C4-2B (cell line): Measurements from ENCODE around the gene STEAP2.

Source experiments
- H3K27ac ChIP-seq: fragments of 450-650 bp; 2 replicates; pipeline ENCODE4 v1.5.1; 2017
- ZFX ChIP-seq: fragments of 450-650 bp; IDR thresholded peaks from 2 replicates; pipeline ENCODE4 v1.6.1; 2017
- TF ChIP-seq, protein P1 (sequence below): fragments of 450-650 bp; conservative IDR thresholded peaks from 2 replicates; pipeline ENCODE4 v1.5.1; 2017; ENCODE audit warnings: mild to moderate bottlenecking

STEAP2 gene

DNA sequence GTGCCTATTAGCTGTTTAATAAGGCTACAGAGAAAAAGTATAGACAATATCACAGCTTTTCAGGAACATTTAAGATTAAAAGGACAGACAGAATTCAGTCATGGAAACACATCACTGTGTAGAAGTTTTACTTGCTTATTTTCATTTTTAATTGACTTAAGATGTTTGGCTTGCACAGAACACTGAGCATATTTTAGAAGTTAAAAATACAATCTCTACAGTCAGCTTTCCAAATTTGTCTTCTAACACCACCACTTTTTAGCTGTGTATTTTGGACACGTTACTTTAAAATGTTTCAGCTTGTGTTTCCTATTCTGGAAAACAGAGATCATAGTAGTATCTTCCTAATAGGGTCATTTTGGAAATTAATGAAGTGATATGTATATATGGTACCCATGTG lies 45.2 kb downstream of the STEAP2 start:
- TF ChIP-seq ZFX, result no peak
- TF ChIP-seq, protein P1, sequence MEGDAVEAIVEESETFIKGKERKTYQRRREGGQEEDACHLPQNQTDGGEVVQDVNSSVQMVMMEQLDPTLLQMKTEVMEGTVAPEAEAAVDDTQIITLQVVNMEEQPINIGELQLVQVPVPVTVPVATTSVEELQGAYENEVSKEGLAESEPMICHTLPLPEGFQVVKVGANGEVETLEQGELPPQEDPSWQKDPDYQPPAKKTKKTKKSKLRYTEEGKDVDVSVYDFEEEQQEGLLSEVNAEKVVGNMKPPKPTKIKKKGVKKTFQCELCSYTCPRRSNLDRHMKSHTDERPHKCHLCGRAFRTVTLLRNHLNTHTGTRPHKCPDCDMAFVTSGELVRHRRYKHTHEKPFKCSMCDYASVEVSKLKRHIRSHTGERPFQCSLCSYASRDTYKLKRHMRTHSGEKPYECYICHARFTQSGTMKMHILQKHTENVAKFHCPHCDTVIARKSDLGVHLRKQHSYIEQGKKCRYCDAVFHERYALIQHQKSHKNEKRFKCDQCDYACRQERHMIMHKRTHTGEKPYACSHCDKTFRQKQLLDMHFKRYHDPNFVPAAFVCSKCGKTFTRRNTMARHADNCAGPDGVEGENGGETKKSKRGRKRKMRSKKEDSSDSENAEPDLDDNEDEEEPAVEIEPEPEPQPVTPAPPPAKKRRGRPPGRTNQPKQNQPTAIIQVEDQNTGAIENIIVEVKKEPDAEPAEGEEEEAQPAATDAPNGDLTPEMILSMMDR, result no peak
- H3K27ac ChIP-seq, result no peak overlapping the region

DNA sequence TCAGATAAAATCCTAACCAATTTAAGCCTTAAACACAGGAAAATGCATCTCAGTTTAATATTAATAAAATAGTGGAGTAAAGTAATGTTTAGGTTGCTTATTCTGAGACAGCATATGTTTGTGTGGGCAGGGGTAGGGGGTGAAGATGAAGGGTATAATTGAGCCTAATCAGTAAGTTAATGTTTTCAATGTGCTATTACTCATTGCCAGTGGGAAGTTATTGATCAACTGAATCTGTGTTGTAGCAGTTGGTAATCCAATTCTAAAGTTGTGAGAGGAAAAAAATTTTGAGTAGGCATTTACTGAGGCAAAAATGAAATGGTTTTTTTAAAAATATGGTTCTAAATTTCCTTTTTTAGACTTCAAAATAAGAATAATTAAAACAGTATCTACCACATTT lies 49.9 kb downstream of the STEAP2 start:
- H3K27ac ChIP-seq, result no peak overlapping the region
- TF ChIP-seq, protein P1, result no peak
- TF ChIP-seq ZFX, result no peak

DNA sequence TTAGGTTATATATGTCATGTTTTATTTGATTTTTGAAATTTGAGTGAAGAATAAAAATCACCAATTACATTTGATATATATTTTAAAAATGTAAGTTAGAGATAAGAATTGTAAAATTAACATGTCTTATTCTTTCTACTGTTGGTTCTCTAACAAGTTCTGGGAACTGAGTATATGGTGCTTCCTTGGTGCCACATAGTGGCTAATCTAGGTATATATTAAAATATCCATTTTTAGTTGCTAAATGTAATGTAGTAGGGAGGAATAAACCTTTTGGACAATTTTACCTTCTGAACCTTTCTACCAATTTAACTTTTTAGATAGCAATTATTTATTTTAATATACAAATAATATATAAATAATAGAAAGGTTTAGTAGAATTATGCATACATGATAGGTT lies 50.9 kb downstream of the STEAP2 start:
- no peak overlapping the region for H3K27ac ChIP-seq
- TF ChIP-seq ZFX, result no peak
- TF ChIP-seq, protein P1, result peak; percentile 82

DNA sequence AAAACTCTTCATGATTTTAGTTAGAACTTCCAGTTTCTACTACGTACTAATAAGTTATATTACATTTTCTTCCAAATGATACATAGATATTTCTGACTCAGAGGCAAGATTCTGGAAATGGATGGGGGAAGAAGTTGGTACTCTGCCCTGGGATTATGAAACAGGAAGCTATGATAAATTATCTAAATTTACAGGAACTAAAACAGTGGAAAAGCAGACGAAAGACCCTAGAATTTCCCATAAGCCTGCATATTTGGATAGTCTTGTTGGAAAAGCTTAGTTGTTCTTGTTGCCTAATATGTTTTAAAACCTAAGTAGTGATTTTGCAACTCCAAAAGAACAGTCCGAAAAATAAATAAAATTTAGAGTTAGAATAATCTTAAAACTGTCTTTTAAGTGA lies 55.3 kb downstream of the STEAP2 start:
- H3K27ac ChIP-seq, result no peak overlapping the region
- TF ChIP-seq, protein P1, result no peak
- TF ChIP-seq ZFX, result no peak

DNA sequence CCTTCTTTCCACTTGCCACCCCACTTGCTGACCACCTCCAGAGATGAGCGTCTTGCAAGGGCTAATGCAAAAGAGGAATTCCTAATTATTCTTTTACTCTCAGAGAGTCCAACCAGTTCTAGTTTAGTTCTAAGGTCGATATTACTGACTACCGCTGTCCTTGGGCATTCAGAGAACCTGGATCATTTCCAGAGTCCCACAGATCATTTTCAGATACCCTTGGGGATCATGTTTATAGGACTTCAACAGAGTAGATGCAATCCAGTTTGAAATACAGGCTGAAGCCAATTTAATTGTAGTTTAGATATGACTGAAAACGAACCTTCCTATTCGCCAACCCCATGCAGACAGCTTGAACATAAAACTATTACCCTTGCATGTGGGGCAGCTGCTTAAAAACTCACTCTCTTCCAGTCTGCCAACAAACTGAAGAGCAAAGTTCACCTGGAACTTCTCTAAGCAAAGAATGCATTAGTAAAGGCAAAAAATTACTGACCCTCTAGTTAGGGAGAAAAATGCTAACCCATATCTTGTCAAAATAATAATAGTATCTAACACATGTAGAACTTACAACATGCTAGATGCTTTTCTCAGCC lies 55.8 kb downstream of the STEAP2 start:
- no peak overlapping the region for H3K27ac ChIP-seq
- no peak for TF ChIP-seq ZFX
- TF ChIP-seq, protein P1, result no peak

DNA sequence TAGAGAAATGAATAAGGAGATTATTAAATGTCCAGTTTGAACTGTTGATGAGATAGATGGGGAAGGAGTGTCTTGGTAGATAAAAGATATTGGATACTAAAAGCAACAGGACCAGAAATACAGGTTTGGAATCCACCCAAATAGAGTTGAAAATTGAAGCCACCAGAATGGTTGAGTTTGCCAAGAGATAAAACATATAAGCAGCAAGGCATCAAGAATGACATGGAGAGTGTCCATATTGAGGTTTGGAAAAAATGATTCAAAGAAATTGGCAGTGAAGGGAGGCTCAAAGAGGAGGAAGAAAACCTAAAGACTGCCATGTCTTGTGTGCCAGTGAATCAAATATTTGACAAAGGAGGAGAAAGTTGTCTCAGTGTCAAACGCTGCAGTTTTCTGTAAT lies 57.6 kb downstream of the STEAP2 start:
- no peak overlapping the region for H3K27ac ChIP-seq
- TF ChIP-seq, protein P1, result no peak
- TF ChIP-seq ZFX, result no peak

DNA sequence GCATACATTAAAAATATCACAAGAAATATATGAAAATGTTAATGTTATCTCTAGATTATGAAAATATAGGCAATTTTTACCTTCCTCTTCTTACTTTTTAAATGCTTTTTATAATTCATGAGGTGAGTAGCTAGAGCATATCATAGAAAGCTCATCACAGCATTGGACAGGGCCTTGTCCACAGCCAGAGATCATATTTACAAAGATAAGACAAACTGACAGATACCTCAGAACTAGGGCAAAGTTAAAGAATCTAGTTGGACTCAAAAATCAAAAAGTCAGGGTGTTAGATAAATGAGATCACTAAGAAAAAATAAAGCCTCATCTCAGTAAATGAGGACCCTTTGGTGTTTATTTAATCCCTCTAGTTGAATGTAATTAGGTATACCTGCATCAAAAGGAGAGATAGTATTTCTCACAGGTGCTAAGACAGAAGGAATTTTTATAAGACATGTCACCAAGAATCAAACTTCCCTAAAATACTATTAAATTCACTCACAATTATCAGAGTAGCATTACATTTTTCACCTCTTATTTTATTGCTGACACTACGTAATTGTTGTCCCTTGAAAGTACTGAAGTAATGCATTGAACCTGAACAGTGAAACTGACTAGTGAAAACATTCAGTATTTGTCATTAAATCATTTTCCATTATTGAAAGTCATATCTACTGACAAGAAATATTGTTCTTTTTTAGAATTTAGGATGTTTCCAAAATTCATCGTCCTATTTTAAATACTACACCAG lies 59.1 kb downstream of the STEAP2 start:
- TF ChIP-seq, protein P1, result no peak
- no peak for TF ChIP-seq ZFX
- no peak overlapping the region for H3K27ac ChIP-seq
